ENCODE data around the gene VCL. TPM values are rescaled to one million over a fixed set of nuclear protein-coding genes. Genes with fewer than 3 reads are reported as not detected.

VCL gene
- total and polyA plus RNA-seq, 9 of the 15 experiments (the other 6 are each of a cell fraction or from before 2014, with no cell fraction given): 29.8 to 186 (median 76.4) TPM

- peak; percentile 99 for TF ChIP-seq HINFP (tag; conservative IDR thresholded peaks at IDR 0.05; ENCODE audit: low read depth)
- no peak for TF ChIP-seq ZNF197 (CRISPR knock-in tag; IDR thresholded peaks at IDR 0.05; ENCODE audit: low read depth)
- TF ChIP-seq EZH2 (IDR thresholded peaks at IDR 0.05; ENCODE audit: borderline replicate concordance, low read depth, low read length): no peak
- peak; percentile 93 for TF ChIP-seq RFX1 (IDR thresholded peaks at IDR 0.05)
- TF ChIP-seq PHF20 (IDR thresholded peaks at IDR 0.05; ENCODE audit: partially characterized antibody): no peak
- TF ChIP-seq, protein P1, sequence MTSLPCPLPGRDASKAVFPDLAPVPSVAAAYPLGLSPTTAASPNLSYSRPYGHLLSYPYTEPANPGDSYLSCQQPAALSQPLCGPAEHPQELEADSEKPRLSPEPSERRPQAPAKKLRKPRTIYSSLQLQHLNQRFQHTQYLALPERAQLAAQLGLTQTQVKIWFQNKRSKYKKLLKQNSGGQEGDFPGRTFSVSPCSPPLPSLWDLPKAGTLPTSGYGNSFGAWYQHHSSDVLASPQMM (CRISPR knock-in tag; IDR thresholded peaks at IDR 0.05): no peak
- no peak for TF ChIP-seq SP1 (CRISPR knock-in tag; IDR thresholded peaks at IDR 0.05)
- TF ChIP-seq, protein P2, sequence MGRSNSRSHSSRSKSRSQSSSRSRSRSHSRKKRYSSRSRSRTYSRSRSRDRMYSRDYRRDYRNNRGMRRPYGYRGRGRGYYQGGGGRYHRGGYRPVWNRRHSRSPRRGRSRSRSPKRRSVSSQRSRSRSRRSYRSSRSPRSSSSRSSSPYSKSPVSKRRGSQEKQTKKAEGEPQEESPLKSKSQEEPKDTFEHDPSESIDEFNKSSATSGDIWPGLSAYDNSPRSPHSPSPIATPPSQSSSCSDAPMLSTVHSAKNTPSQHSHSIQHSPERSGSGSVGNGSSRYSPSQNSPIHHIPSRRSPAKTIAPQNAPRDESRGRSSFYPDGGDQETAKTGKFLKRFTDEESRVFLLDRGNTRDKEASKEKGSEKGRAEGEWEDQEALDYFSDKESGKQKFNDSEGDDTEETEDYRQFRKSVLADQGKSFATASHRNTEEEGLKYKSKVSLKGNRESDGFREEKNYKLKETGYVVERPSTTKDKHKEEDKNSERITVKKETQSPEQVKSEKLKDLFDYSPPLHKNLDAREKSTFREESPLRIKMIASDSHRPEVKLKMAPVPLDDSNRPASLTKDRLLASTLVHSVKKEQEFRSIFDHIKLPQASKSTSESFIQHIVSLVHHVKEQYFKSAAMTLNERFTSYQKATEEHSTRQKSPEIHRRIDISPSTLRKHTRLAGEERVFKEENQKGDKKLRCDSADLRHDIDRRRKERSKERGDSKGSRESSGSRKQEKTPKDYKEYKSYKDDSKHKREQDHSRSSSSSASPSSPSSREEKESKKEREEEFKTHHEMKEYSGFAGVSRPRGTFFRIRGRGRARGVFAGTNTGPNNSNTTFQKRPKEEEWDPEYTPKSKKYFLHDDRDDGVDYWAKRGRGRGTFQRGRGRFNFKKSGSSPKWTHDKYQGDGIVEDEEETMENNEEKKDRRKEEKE (IDR thresholded peaks at IDR 0.05; ENCODE audit: borderline replicate concordance in 1 of 2, control insufficient read depth in 1 of 2, low read depth in 2 of 2, low read length in 1 of 2): no peak
- 0 out of 2 replicates have a peak, but pooled peaks have one; percentile 25 for TF ChIP-seq HMBOX1 (IDR thresholded peaks at IDR 0.05)
- no peak for TF ChIP-seq DMBX1 (CRISPR knock-in tag; IDR thresholded peaks at IDR 0.05; ENCODE audit: borderline replicate concordance)
- TF ChIP-seq PHB2 (IDR thresholded peaks at IDR 0.05; ENCODE audit: low read depth): no peak
- TF ChIP-seq MYNN (IDR thresholded peaks at IDR 0.05): peak; percentile 96
- TF ChIP-seq MYNN (CRISPR knock-in tag; IDR thresholded peaks at IDR 0.05): no peak
- no peak for TF ChIP-seq ZNF347 (CRISPR knock-in tag; IDR thresholded peaks at IDR 0.05; ENCODE audit: low read depth)
- TF ChIP-seq, protein P3, sequence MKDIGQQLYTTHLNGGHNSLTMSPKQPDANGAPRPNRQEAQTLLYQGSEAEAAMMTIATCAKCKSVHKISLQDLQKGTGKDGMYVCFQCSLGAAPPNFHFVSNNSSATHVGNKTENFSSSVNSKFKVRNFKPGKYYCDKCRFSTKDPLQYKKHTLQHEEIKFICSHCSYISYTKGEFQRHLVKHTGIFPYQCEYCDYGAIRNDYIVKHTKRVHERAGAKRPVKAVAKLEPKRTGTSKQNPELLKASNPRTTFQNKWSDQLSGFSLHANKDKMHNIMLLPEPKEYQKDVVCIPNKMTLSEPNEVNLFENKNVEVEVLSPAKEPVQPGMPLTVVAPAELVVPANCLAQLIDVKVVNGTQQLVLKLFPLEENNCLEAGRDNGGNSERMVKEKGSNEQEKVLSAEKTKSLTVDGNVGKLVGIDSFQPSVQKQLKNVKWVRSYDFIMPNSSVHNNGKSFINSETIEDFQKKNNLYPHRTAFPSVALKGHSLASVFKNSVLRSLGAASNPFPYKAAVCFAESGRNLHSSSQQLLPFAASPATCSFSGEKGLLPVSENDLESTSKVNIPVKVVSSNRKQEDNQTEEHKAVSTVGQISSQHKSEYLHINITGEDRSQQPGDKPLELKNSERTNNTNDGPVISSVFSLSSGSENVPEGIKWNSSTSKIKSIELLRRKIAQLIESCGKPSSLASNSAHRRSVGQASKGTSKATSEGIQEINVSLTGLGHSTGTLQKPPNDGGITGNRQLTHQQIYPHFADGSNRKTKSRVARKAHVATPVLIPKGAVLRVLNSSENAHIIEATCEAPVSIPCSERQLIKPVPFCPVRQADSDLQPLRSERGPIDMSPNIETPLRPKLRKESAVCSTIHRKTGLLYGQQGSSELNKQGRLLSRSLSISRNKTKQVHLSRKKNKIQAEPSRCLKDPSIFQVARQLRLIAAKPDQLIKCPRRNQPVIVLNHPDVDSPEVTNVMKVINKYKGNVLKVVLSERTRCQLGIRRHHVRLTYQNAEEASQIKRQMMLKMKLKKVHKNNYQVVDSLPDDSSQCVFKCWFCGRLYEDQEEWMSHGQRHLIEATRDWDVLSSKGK (CRISPR knock-in tag; IDR thresholded peaks at IDR 0.05): no peak
- no peak for TF ChIP-seq HDAC8 (tag; IDR thresholded peaks at IDR 0.05)
- TF ChIP-seq SIRT6 (IDR thresholded peaks at IDR 0.05; ENCODE audit: low read depth, low read length): no peak
- TF ChIP-seq ZKSCAN1 (IDR thresholded peaks at IDR 0.05; ENCODE audit: low read depth, low read length): no peak
These were observed 53.9 kb downstream of the VCL start (continued) for GRCh38 chr10:74051736-74052342.

Data from K562 (cell line).